Stimulated activated naive CD8-positive, alpha-beta T cell treated with anti-CD3 and anti-CD28 coated beads, Interleukin-15, Interleukin-2, amounts not matched to agents 100 U/mL and 50 U/mL, for 24 hours (primary cell): ENCODE data around the gene GADL1.

Experiments used
- ATAC-seq: fragments of 150-1000 bp; cut with Tn5 transposase; one replicate; pipeline ENCODE4 v1.10.0; 2021
- DNase-seq: peaks from one replicate; pipeline ENCODE4 v3.0.0; 2021

GADL1 gene

DNA sequence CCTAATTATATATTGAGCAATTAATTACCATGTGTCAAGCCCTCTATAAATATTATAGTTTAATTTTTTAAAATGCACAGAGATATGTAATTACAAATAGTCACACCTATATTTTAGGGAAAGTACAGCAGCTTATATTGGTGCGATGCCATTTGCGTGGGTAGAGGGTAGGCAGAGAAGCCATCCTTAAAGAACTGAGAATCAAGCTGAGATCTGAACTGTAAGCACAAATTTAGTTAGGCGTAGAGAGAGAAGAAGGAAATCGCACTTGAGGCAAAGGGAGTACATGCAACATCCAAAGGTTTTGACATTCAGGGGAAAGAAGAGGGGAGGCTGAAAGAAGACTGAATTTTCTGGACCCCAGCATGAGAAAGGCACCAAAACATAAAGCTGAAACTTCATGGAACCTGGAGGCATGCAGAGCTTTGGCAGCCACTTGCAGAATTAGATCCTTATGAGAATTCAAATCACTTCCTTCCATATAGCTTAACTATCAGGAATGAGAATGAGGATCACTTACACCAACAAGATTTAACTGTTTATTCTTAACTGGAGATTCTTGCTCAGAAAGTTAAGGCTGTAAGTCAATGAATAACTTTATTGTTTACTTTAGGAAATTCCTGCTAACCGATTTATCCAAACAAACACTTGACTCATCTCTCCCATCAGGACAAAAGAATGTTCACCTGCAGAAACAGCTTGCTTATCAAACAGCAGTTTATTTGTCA is 173.7 kb downstream of the GADL1 start:
- DNase-seq, result no peak
- ATAC-seq, result no peak

DNA sequence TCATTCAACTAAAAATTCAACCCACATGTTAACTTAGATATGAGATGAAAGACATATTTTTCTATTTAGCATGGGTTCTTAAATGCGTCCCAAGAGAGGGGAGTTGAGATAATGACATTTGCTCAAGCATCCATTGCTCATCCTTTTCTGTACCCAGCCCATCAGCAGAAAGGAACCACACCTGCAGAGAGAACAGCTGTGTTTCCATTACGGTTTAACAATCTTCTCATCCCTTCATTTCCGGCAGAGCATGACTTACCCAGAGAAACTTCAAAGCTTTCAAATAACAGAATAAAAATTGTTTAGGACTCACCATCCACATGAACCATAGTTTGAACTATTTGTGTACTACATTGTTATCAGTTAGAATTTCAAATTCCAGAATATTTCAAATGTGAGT is 174.9 kb downstream of the GADL1 start:
- DNase-seq (no peak), ATAC-seq (no peak)

DNA sequence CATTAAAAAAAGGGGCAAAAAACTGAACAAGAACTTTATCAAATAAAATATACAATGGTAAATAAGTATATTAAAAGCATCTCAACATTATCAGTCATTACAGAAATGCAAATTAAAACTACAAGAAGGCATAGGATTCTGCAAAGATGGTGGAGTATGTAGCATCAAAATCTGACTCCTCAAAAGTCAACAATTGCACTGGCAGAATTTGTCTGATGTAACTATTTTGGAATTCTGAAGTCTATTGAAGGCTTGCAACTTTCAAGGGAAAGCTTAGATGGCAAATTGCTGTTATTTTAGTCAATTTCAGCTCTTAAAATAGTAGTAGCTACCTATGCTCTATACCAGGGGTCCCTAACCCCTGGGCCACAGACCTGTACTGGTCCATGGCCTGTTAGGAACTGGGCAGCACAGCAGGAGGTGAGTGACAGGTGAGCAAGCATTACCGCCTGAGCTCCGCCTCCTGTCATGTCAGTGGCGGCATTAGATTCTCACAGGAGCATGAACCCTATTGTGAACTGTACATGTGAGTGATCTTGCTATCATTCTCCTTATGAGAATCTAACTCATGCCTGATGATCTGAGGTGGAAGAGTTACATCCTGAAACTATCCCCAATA is 180.5 kb downstream of the GADL1 start:
- DNase-seq, result no peak
- ATAC-seq, result no peak

DNA sequence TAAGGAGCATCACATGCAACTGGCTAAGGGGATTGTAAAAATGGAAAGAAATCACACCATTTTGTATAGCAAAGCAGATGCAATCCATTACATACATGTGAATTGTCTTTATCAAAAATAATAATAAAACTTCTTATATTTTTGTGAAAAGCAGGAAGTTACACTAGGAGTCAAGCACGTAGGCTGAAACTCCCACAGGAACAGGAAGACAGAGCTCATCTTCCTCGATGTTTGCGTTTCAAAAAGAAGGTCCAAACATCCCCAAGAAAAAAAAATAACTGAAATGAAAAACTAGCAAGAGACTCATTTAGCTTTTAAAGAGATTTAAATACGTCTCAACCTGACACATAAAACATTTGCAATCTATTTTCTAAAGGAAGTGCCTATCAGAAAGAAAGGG is 181.5 kb downstream of the GADL1 start:
- no peak for ATAC-seq
- DNase-seq, result no peak

DNA sequence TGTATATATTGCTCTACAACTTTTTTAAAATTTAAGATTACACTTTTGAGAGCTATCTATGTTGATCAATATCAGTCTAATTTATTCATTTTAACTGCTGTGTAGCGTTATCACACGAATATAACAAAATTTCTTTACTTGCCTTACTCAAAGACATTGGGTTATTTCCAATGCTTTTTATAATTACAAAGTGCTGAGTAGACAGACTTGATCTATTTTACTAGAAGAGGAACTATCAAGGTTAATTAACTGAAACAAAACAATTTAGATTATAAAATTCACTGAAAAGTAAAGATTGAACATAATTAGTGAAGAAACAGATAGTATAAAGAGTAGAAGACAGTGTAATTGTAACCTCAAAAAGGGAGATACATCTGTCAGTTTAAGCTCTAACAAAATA is 182.6 kb downstream of the GADL1 start:
- DNase-seq (no peak), ATAC-seq (no peak)

DNA sequence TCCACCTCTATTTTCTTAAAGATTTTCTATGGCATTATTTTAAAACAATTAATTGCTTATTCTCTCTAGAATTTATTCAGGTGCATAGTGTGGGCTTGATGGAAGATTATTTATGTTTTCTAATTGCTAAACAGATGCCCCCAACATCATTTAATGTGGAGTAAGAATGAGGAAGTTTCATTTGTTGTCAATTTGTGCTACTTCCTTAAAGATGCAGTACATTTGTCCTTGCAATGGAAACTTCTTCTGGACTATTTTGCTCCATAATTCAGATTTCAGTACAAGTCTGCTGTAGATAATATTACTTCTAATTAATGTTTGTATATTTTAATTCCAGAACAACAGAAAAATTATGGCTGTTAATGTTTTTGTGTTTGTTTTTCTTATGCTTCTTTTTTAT is 183.3 kb downstream of the GADL1 start:
- DNase-seq, result no peak
- ATAC-seq, result no peak

DNA sequence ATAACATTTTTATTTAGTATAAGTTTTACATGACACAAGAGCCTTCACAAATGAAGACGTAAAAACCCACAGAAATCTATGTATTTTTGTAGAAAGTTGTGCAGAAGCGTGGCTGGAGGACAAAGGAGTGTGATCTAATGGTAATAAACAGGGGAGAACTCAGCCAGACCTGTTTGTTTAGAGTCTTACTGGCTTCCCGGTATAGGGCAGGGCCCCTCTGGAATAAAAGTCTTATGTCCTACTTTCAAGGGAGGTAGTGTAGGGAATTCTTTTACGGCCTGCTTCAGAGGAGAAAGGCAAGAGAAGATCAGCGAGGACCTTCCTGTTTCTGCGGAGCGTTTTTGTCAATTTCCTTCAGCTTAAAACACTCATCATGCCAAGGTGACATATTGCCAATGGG is 184.4 kb downstream of the GADL1 start:
- DNase-seq (no peak), ATAC-seq (no peak)

DNA sequence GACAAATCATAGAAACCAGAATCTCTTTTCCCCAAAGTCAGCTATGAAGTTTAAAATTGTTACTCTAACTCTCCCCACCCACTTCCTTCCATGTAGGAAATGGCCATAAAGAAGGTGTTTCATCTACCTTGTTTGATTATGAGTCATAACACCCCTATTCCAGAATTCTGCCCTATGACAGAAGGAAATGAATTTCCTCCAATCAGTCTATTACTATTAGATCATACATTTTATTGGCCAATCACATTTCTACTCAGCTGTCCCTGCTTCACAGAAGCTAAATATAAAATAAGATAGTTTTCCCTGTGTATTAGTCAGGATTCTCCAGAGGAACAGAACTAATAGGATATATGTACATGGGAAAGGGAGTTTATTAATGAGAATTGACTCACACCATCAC is 186.0 kb downstream of the GADL1 start:
- DNase-seq (no peak), ATAC-seq (no peak)

DNA sequence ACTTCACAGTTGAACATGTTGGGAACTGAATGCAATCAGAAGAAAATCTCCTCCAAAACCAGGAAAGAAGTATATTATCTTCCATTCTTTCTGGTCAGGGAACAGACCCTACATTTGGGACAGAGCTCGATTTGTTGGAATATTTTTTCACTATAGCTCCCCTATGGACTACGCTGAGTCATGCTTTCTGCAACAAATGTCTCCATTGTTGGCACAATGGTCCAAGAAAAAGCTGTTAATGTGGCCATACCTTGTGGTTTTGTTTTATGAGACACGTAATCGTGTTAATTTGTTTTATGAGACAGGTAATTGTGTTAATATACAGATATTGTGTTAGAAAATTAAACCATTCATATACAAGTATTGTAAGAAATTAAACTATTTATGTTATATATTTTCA is 186.6 kb downstream of the GADL1 start:
- ATAC-seq (no peak), DNase-seq (no peak)

DNA sequence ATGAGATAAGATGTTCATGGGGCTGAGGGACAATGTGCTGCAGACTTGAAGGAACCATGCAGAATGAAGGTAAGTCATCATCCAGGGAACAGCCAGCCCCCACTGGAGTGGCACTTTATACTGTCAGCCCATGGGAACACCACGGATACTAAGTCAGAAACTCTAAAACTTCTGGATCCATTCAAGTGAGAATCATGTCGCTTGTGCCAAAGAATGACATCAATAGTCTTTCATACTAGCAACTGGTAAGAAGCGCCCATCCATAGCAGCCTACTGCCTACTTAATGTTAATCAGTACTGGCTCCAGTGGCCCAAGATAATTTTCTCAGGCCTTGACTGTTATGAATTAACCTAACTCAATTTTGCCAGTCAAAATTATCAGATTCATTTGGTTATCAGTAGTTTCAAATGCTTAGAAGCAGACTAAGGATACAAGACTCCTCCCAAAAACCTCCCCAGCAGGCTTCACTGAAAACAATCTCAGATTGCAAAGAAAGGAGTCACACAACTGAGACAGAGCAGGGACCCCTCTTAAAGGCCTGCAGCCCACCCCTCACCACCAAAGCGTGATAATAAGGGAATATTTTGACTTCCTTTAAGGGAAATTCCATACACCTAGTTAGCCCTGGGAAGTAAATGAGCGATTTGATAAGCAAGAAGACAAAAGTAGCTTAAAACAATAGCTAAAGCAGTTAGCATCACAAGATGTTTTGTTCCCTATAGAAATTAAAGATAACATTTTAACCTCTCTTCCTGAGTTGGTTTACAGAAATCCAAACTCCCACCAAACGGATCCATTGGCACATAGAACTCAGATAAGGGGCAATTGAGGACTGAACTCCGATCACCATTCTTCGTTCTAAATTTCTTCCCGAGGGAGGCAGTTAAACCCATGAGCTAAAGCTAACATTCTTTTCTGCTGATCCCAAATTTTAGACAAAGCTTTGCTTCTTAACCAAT is 189.2 kb downstream of the GADL1 start:
- no peak for ATAC-seq

DNA sequence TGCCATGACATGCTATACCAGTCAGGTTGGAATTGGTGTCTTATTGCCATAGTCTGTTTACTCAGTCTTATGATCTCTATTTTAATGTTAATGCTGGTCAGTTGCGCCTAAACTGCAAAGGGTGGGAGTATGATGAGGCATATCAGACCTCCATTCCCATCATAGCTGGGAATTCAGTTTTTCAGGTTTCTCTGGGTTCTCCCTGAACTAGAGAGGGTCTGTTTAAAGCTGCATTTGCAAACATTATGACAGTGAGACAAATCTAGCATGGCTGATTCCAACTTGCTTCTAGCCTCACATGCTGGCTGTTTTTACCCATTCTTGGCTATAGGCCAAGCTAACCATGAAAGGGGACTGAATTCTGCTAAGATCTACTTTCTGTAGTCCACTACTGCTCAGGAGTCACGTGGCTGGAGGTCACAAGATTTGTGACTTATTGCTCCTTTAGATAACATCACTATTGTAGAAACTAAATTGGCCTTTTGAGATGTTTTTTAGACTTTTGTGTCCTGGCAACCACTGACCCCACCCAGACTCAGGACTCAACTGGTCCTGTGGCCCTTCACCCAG is 191.5 kb downstream of the GADL1 start:
- DNase-seq (no peak), ATAC-seq (no peak)

More for the DNA sequence above, 189.2 kb downstream of the GADL1 start:
- no peak for DNase-seq

DNA sequence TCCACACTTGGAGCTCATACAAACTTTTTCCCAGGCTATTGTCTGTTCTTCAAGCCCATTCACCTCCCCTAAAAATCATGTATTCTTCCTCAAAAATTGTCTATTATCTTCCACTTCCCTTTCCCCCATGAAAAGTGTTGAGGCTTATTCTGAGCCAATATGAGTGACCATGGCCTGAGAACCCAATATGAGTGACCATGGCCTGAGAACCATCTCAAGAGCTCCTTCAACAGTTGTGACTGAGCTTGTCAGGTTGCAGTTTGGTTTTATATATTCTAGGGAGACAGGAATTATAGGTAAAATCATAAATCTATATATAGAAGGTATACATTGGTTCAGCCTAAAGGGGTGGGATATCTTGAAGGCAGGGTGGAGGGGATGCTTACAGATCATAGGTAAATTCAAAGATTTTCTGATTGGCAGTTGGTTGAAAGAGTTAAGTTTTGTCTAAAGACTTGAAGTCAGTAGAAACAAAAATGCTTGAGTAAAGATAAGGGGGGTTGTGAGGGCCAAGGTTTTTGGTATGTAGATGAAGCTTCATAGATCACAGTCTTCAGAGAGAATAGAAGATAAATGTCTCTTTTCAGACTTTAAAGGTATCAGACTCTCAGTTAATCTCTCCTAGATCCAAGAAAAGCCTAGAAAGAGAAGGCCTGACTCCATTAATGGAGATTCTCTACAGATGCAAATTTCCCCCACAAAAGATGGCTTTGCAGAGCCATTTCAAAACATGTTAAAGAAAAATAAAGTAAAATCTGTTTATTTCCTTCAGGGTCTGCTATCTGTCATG is 192.2 kb downstream of the GADL1 start:
- ATAC-seq, result no peak
- no peak for DNase-seq

DNA sequence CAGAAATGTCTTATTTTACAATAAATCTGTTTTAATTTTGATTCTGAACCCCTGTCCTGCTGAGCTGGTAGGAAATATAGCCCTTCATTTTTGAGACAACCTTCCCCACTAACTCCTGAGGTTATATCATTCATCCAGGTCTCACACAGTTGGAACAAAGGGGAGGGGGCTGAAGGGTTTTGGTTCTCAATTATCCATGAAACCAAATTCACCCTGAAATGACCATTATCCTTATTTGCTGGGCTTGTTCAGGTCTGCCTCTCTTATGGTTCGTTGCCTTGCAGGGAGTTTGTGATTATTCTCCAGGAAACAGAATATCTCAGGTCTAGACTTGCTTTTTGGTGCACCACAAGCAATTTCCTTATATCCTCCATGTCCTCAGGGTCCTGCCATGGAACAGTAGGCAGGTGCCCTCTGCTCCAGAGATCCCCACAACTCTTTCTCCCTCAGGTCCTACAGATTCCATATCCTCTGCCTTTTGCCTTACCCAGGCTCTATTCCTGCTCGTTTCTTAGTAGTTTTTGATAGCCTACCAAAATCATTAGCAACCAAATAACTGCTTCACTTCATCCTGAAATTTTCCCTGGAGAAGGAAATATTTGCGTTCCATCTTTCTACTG is 193.6 kb downstream of the GADL1 start:
- DNase-seq (no peak), ATAC-seq (no peak)

DNA sequence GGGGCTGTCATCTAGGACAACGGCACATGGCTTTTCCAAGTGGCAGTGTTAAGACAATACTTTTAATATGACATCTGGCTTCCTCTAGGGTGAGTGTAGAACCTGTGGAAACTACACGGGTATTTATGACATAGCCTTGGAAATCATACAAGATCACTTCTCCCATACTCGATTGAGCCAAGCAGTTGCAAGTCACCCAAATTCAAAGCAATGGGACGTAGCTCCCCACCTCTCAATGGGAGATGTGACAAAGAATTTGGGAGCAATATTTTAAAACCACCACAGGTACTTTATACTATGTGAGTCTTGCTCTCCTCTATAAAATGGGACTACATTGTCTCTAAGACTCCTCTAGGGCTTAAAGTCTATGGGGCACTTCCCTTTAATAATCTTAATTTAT is 194.5 kb downstream of the GADL1 start:
- no peak for DNase-seq
- no peak for ATAC-seq

DNA sequence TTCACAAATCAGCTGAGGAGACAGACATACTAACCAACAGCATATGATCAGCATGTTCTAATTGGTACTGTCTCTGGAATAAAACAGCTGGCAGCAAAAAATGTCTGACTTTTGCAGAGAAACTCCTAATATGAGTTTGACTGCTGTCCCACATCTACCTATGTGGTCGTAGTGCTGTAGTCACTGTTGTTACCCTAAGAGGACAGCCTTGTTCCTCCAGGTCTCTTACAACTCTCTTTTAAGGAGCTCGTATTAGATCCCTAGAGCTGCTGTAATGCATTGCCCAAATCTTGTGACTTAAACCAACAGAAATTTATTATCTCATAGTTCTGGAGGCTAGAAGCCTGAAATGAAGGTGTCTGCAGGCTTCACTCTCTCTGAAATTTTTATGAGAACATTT is 195.9 kb downstream of the GADL1 start:
- DNase-seq (no peak), ATAC-seq (no peak)

DNA sequence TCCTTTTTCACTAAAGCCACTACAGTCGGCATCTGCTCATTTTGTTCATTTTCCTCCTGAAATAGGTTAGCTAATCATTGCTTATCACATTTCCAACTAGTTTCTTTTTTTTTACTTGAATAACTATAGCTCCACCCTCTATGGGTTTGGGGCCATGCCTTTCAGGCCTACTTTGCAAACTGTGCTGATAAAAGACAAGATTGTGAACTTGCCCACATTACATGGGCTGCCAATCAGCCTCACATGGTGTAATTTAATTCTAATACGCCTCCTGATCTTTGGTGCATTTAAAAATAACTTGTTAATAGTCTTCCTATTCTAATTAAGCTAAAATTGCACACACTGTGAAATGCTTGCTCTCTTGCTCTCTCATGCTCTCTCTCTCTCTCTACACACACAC is 197.6 kb downstream of the GADL1 start:
- no peak for DNase-seq
- ATAC-seq, result no peak

DNA sequence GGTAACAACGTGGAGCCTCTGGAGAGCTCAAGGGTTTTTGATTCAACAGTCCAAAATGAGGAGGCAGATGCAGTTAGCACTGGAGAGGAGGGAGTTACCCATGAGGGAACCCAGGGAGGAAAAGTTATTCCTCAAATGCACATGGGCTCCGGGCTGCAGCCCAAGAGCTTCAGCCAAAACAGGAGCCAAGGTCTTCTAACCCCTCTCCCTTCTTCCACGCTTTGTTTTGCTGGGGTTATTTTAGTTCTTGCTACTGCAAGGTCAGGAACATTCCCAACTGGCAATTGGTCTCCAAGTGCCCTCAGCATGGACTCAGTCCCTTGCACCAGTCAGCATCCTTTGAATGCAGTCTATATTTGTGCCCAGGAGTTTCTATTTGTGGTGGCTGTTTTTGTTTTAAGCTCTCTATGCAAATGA is 198.1 kb downstream of the GADL1 start:
- ATAC-seq (no peak), DNase-seq (no peak)

DNA sequence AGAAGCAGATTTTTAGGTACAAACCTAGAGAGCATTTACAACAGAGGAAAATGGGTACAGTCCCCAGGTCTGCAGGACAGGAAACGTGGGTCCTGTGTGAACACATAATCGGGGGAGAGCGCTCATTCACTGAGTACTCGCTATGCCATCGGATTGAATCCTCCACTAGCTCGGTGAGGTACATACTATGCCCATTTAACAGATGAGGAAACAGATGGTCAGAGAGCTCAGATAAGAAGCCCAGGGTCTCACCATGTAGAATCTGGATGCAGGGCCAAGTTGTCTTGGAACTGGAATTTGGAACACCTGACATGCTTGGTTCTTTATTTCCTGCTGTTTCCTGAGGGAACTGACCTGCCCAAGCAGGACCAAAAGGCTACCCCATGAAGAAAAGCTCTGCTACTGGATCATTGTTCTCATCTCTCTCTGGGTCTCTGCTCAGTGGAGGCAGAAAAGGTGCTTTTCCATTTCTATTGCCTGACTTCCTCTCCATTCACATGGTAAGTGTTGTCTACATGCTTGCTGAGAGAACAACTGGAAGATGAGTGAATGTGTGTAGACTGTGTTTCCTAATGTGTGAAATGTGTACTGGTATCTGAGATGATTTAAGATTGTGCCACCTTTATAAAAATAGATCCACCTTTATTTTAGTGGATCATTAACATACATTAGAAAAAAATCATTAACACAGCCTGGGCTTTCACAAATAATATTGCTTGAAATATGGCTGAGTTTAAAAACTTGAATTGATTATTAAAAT is 199.0 kb downstream of the GADL1 start:
- ATAC-seq (no peak), DNase-seq (no peak)

DNA sequence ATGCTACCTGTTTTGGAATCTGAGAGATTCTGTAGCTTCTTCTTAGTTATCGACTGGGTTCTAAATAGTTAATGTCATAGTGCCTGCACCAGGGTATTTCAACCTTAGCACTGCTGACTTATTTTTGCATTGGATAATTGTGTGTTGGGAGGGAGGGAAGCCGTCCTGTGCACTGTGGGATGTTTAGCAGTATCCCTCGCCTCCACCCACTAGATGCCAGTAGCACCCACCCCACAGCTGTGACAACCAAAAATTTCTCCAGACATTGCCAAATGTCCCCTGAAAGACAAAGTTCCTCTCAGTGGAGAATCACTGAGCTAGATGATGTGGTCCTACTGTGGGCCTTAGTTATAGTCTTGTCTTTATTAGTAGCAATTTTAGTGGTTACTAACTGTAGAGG is 199.8 kb downstream of the GADL1 start:
- ATAC-seq, result no peak
- DNase-seq, result no peak

DNA sequence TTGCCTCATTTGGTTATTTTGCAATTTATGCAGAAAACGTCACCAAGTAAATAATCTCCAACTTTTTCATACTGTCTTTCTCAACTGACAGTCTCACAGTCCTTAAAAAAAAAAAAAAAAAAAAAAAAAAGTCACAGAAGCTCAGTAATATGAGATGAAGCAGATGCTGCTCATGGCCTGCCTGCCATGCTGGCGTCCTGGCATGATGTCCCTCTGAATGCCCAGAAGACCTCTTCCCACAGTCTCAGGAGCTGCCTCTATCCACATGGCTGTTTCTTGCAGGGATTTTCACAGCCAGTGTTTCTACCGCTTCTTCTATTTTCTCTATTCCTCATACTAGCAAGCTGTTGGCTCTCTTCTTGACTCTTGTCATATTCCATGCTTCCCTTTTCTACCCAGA is 200.3 kb downstream of the GADL1 start:
- no peak for DNase-seq
- no peak for ATAC-seq
